DOHH2 (cell line): ENCODE results near the gene TMCO4.

Experiments
- CTCF ChIP-seq: fragments of 200-600 bp; sonication (generic); IDR thresholded peaks from one replicate; pipeline ENCODE4 v1.5.1; 2014; ENCODE audit warnings: antibody characterized with exemption, mild to moderate bottlenecking, low read depth, low read length; ENCODE audit not compliant: poor library complexity, severe bottlenecking
- EZH2phosphoT487 ChIP-seq: fragments of 200-600 bp; sonication (generic); IDR thresholded peaks from 2 replicates; pipeline ENCODE4 v1.6.1; 2017; ENCODE audit warnings: borderline replicate concordance, mild to moderate bottlenecking, antibody characterized with exemption, low read length, moderate library complexity, mixed read lengths

GRCh38 chr1:19665186-19665495 is 134.6 kb downstream of the TMCO4 start:
- TF ChIP-seq CTCF (no peak), EZH2phosphoT487 (no peak)
